SKM-1 treated with dmso at 0.1 percent for 144 hours (cell line): ENCODE measurements around the gene CEBPG.
A peak's percentile ranks its signal among the peaks of the same experiment; 100 is the strongest.

Experiments
- DNase-seq: peaks from one replicate; lab custom pipeline; 2025; ENCODE audit not compliant: unreplicated experiment; lab: John Stamatoyannopoulos, UW

Gene CEBPG

GRCh38 chr19:33381101-33381500 is 7.6 kb downstream of the CEBPG start:
- no peak for DNase-seq

- no peak for DNase-seq
These were observed 8.5 kb downstream of the CEBPG start for GRCh38 chr19:33382006-33382405.

- DNase-seq, result no peak
These were observed 9.5 kb downstream of the CEBPG start for GRCh38 chr19:33382982-33383381.

- DNase-seq, result no peak
These were observed 10.3 kb downstream of the CEBPG start for GRCh38 chr19:33383720-33384292.

GRCh38 chr19:33384983-33385382 is 11.5 kb downstream of the CEBPG start:
- DNase-seq, result no peak

- no peak for DNase-seq
These were observed 12.4 kb downstream of the CEBPG start for GRCh38 chr19:33385956-33386355.

GRCh38 chr19:33386361-33386858 is 12.9 kb downstream of the CEBPG start:
- no peak for DNase-seq

- DNase-seq, result no peak
These were observed 14.1 kb downstream of the CEBPG start for GRCh38 chr19:33387351-33388230.

- no peak for DNase-seq
These were observed 14.8 kb downstream of the CEBPG start for GRCh38 chr19:33388231-33388724.

GRCh38 chr19:33388725-33389420 is 15.4 kb downstream of the CEBPG start:
- no peak for DNase-seq

GRCh38 chr19:33389421-33390100 is 16.1 kb downstream of the CEBPG start:
- no peak for DNase-seq

- DNase-seq, result peak; percentile 35
These were observed 16.8 kb downstream of the CEBPG start for GRCh38 chr19:33390101-33390907.

GRCh38 chr19:33390908-33391630 is 17.6 kb downstream of the CEBPG start:
- no peak for DNase-seq

- no peak for DNase-seq
These were observed 18.2 kb downstream of the CEBPG start for GRCh38 chr19:33391631-33392249.

GRCh38 chr19:33392341-33393285 is 19.1 kb downstream of the CEBPG start:
- no peak for DNase-seq

GRCh38 chr19:33393286-33394005 is 19.9 kb downstream of the CEBPG start:
- DNase-seq, result no peak

GRCh38 chr19:33394006-33394722 is 20.7 kb downstream of the CEBPG start:
- DNase-seq, result peak; percentile 72
